ENCODE data around the gene CAB39L.
"Not testable (repeated sequence)": the region's sequence is repeated elsewhere in the genome, so short reads cannot be mapped to it uniquely, and the experiment has no call there.

The CAB39L gene

DNA sequence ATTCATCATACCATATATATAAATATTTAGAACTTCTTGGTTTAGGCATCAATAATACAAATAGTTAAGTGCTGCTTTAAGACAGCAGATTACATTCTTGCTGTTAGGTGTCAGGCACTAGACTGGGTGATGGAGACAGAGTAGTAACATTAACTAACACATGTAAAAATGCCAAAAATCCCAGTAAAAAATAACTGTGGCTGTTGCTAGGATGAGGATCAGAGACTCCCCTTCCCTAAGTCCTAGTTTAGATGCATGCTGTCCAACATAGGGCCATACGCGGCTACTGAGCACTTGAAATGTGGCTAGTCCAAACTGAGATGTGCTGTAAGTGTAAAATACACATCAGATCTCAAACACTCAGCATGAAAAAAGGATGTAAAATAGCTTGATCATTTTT is 101.4 kb downstream of the CAB39L start:
- no peak for DNase-seq

DNA sequence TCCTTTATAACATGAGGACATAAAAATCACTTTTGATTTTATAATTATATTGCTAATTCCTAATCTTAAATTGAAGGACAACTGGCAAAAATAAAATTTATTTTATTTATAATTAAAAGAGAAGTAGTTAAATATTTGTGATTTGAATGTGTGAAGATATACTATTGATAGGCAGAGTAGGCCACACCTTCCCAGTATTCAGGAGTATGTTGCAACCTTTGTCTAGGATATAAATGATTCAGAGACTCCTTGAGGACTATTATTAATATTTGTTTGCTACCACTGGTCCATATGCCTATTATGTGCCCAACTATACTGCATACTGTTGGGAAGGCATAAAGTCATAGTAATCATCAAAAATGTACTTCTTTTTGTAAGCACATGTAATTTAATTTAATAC is 101.9 kb downstream of the CAB39L start:
- DNase-seq, result no peak

DNA sequence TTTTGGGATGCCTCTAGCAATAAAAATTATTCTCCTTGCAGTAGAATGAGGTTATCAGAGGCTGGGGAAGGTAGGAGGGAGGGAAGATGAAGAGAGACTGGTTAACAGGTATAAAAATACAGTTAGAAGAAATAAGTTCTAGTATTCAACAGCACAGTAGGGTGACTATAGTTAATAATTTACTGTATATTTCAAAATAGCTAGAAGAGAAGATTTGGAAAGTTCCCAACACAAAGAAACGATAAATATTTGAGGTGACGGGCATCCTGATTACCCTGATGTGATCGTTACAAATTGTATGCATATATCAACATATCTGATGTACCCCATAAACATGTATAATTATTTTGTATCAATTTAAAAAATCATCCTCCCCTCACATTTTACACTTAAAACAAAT is 102.3 kb downstream of the CAB39L start:
- no peak for DNase-seq

DNA sequence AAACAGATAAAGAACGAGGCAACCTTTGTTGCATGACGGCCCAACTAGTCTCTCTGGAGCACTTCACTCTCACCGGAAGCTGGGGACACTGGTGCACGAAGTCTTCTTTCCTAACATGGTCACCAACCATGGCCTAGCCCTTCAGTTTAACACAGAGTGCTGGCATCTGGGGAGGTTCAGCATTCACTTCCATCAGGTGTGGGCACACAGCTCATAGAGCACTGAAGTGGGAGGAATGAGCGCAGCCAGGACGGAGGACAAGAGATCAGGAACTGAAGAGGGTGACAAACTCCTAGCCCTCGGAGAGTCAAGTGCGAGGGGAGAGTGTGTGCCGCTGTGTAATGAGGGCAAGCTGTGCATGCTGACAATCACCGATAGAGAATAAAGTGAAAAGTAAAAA is 103.7 kb downstream of the CAB39L start:
- DNase-seq, result no peak

DNA sequence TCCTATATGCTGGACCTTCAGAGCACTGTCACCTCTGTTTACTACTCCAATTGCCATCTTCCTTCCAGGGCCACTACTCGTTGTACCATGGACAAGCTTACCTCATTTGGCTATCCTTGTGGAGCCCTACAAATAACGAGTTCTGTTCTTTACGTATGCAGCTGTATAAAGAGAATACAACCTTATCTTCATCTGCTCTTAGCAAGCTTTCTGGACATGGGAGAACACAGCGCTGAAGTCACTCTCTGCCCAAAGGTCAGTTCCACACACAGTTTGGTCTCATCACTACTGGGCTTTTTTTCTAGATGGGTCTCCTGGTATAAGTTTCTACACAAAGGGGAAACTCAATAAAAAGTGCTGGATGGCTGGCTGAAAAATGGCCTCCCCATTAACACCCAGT is 107.2 kb downstream of the CAB39L start:
- DNase-seq, result no peak

DNA sequence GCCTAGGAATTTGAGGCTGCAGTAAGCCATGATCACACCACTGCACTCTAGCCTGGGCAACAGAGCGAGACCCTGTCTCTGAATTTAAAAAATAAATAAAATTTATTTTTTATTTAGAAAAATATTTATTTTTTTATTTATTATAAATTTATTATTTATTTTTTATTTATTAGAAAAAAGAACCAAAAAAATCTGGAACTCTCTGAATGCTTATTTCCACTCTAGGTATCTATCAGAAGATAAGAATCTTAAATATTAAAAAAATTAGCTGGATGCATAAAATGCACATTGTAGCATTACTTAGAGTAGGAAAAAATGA is 113.4 kb downstream of the CAB39L start:
- DNase-seq, result no peak

DNA sequence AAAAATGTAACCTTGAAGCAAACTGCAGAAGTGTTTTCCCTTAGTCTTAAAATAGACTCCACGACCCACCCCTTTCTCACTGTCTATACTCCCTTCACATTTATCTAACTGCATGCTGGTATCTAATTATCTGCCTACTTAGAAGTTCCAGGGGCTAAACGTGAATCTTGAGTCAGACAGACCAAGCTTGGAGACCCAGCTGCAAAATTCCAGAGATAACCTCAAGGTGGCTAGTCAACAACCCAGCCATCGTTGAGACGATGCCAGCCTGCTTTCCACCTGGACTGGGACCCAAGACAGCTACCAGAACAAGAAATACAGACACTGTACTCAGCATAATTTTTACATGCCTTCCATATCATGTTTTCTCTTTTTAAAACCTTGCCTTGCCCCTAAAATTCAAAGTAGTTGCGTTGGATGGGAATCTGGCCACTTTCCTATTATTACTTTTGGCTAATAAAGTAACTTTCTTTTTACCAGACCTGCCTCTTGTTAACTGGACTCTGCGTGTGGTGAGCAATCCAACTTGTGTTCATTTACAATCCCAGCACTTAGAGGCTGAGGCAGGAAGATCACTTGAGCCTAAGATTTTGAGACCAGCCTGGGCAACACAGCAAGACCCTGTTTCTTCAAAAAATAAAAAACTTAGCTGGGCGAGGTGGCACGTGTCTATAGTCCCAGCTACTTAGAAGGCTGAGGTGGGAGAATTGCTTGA is 113.9 kb downstream of the CAB39L start:
- no peak for DNase-seq

DNA sequence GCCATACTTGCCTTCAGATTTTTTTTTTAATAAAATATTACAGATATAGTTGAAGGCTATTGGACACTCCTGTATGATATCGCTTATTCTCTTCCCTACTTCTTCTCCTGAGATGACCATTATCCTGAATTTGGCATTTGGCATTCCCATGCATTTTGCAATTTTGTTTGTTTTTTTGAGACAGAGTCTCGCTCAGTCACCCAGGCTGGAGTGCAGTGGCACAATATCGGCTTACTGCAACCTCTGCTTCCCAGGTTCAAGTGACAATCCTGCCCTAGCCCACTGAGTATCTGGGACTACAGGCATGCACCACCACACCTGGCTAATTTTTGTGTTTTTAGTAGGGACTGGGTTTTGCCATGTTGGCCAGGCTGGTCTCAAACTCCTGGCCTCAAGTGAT is 116.7 kb downstream of the CAB39L start:
- DNase-seq, result not testable (repeated sequence)

DNA sequence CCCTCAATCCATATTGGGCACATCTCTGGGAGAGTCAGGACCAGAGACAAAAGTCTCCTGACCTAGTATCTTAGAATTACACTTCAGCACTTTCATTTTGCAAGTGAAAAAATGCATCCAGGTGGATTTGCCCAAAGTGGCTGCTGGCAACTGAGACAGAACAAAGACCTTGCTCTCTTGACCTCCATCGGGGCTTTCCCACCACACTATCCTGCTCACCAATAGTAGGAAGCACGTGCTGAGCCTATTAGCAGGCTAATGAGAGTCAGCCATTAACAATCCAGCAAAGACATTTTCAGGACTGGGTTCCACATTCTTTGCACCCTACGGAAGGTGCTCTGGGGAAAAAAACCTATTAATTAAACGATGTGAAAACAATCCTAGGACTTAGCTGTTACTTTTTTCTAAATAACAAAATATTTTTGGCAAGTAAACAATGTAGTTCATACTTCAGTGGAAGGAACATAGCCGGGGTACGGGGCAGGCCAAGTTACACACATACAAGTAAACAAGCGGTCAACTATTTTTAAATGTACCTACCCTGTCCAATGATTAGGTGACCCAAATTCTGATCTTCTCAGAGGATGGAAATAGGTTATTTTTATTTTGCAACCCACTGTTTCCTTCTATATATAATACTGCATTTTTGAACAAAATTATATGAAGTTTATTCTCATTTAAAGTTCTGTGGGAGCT is 117.5 kb downstream of the CAB39L start:
- DNase-seq, result no peak

DNA sequence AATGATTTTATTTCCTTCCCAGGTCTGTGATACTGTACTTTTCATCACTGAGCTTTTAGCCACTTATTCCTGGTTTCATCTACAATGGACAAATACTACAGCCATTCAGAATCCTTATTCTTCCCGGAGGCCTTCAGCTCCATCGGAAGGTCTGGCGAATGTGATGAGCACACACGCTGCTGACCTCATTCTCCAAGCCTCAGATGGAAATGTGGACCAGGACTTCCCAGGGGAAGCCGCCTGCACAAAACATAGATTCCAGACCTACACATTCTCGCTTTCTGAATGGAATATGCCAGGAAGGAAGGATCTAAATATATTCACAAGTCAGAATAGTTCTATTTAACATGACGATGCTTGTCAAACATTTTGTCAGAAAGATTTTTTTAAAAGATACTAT is 120.5 kb downstream of the CAB39L start:
- no peak for DNase-seq

DNA sequence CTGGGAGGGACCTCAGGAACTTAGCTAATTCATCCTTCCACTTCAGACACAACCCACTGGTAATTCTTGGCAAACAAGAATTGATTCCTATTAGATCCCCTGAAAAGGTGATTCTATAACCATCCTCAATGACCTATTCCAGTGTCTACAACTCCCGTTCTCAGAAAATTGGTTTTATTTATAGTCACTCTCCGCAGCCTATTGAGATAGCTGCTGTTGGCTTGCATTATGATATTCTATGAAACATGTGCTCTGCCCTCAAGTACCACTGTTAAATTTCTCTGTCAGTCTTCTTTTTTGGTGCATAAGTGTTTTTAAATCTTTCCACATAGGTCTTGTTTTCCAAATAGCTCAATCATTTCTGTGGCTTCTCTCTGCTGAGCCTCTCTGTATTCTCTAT is 121.2 kb downstream of the CAB39L start:
- no peak for DNase-seq

DNA sequence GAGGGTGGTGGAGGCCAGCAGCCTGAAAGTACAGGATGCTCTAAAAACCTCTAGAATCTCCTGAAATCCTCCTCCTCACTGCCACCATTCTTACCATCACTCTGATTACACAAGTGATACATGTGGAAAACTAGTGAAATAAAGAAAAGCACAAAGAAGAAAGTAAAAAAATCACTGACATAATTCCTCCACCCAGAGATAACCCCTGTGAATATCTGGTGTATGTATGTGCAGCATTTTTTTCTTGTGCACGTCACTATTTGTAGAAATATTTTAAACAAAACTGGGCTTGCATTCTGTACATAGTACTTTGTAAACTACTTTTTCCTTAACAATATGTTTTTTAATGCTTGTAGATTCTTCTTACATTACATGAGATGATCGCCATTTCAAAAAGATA is 122.9 kb downstream of the CAB39L start:
- DNase-seq, result no peak

DNA sequence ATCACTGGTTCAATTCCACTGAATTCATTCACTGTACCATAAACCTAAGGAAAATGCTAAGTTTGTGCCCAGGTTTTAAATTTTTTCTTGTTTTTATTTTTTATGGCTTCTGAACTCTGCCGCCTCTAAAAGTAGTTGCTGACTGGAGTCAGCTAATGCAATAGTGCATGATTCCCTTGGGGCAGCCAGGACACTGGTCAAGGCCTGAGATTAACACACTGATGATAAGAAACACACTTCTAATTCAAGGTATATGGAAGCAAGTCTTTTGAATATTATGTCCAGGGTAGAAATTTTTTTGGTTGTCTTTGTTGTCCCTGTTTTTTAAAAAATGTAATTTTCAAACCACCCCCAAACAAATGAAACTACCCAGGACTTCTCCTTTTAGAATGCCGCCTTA is 123.9 kb downstream of the CAB39L start:
- DNase-seq, result no peak

DNA sequence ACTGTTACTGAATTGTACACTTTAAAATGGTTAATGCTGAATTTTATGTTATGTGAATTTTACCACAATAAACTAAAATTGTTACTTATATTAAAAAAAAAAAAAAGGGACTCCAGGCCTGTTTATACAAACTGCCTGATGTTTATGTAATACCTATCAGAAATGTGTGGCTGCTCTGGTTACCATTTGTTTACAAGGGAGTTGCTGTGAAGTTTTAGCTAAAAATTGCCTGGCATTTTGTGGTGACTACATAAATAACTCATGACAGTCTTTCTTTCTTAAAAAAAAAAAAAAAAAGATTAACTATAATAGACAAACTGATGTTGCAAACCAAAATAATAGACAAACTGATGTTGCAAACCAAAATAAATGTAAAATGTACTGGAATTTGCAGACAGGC is 124.3 kb downstream of the CAB39L start:
- DNase-seq, result no peak

DNA sequence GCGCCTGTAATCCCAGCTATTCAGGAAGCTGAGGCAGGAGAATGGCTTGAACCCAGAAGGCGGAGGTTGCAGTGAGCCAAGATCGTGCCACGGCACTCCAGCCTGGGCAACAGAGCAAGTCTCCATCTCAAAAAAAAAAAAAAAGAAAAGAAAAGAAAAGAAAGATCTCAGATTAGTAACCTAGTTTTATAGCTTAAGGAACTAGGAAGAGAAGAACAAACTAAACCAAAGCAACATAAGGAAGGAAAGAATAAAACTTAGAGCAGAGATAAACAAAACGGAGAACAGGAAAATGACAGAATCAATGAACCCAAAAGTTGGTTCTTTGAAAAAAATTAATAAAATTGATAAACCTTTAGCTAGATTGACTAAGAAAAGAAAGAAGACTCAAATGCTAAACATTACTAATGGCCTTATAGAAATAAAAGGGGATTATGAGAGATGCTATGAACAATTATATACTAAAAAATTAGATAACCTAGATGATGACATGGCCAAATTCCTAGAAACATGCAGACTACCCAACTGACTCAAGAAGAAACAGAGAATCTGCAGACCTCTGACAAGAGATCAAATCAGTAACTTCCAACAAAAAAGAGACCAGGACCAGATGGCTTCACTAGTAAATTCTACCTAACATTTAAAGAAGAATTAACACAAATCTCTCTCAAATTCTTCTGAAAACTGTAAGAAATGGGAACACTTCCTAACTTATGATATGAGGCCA is 127.9 kb downstream of the CAB39L start:
- no peak for DNase-seq

DNA sequence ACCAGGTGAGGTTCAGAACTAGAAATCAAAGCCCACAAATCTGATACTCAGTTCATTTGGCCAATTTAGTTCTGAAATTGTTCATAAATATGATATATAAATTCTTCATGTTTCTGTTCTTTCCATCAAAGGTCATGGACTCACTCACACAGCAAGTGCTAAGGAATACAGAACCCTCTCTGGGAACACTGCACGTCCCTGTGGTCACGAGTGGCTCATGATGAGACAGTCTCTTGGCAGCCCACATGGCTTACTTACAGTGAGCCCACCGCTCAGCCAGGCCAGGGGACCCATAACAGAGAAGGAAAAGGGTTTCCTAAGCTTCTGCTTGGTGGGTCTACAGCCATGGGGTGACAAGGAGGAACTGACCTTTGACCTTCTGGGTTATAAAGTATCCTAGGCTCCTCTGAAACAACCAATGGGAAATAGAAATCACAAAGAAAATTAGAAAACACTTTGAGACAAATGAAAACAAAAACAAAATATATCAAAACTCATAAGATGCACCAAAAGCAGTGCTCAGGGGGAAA is 128.8 kb downstream of the CAB39L start:
- no peak for DNase-seq

DNA sequence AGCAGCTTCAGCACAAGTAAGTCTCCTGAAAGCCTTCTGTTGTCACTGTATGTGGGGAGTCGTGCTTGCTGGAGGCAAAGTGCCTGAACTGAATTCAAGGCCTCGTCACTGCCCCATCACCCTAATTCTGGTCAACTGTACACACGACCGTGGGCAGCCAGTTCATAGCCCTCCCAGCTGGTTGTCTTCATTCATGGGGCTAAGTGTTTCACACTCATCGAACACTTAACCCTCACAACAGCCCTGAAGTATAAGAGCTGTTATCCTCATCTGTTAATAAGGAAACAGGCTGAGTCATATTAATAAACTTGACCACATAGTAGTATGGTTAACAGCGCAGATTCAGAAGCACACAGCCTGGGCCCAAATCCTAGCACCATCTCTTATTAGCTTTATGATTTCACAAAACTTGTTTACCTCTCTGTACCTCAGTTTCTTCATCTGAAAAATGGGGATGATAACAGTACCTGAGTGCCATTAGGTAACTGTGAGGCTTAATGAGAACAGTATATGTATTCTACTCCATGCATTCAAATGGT is 129.5 kb downstream of the CAB39L start:
- DNase-seq, result no peak

DNA sequence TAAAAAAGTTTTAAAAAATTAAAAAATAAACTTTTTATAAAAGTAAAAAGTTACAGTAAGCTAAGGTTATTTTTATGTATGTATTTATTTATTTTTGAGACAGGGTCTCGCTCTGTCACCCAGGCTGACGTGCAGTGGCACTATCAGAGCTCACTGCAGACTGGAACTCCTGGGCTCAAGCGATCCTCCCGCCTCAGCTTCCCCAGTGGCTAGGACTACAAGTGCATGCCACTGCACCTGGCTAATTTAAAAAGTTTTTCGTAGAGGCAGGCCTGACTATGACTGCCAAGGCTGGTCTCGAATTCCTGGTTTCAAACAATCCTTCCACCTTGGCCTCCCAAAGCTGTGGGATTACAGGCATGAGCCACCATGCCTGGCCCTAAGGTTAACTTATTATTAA is 132.0 kb downstream of the CAB39L start:
- no peak for DNase-seq

DNA sequence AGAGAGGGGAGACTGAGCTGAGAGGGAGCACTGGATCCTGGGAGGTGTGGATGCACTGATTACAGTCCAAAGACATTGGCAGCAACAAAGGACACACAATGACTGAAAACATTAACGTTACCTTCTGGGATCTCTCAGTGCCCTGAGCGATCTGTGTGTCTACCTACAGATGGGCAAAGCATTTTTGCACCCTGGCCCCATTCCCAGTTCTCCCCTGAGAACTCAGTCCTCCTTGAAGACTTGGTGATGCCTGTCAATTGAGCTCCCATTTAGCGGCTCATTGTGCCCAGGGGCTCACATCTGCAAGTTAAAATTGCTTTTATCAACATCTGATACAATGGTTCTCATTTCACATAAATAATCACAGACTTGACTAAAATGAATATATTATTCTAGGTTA is 133.6 kb downstream of the CAB39L start:
- DNase-seq, result no peak

DNA sequence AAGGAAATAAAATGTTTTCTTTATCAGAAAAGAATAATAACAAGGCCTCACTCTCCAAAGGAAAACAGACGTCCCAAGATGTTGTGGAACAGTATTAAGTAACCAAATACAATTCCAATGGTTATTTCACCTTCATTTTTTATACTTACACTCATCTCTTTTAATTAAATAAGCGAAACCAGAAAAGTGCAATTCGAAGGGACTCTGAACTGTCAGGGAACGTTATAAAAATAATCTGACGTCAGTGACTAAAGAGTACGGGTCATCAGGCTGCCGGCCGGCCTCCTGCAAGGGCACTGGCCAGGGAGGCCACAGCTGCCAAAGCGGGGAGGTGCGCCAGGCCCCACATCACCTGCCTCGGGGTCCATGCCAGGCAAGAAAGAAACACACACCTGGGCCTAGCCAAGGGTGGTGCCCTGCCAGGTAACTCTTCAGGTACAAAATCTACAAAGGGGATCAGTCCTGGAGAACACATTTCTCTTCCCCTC is 134.9 kb downstream of the CAB39L start:
- DNase-seq, result no peak

DNA sequence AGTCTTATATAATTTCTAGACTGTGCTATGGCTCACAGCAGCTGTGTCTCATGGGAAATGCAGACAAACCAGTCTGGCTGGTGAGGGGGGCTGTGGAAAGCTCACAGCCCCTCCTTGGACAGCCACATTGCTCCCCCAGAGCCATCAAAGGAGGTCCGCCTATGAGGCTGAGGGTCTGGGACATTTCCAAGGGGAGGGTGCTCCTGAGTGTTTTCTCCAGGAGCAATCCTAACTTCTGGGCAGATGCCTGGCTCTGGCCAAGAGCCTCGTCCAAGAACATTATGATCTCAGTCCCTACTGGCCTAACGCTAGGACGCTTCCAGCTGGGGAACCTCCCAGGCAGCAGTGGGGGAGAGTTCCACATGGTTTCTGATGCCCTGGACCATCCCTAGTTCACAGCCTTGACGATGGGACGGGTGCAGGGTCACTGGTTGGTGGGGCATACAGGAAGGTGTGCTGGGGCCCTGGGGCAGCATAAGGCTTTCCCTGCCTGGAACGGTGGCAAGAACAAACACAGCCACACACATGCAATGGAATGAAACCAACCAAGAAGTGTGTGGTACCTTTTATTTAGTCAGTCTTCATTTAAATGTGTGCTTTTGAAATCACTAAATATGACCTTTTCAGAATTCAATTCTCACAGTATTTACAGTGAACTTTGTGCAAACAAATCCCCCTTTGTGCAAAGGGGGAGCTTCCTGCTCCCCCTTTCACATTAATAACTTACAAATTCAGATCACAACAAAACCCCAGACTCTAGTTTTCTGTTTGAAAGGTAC is 135.6 kb downstream of the CAB39L start:
- no peak for DNase-seq

DNA sequence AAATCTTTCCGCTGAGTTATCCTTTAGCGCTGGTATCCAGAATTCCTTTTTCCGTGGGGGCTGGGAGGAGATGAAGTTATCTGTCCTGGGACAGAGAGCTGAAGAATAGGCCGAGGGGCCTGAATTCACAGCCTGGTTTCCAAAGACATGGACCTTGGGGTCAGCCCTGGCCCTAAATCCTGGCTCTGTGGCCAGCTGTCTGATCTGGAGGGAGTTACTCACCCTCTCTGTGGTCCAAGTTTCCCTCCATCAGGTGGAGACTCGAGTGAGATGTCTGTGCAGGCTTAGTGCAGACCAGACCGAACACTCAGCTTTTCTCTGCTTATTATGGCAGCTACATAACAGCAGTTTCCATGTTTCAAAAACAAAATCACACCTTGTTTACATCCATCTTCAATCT is 136.5 kb downstream of the CAB39L start:
- no peak for DNase-seq

Data from activated gamma-delta T cell (primary cell).